Cardiac muscle cell (in vitro differentiated cells and primary cell): ENCODE results near the gene PCK1. TPM values are rescaled to one million over a fixed set of nuclear protein-coding genes. Genes with fewer than 3 reads are reported as not detected.

Source experiments
- DNase-seq, 2 donors: peaks; one replicate each; pipeline versions ENCODE4 v3.0.0 to v3.0.0-alpha.2; 2010 to 2017; ENCODE audit warnings: low read depth in 1 of 2, low spot score in 1 of 2
- H3K27ac ChIP-seq: fragments of 200-600 bp; sonication (generic); 2 replicates; pipeline ENCODE4 v1.5.1; 2016
- H3K27me3 ChIP-seq: fragments of 200-600 bp; sonication (generic); 2 replicates; pipeline ENCODE4 v1.6.0; 2016; ENCODE audit warnings: control low read depth
- H3K36me3 ChIP-seq: fragments of 200-600 bp; sonication (generic); 2 replicates; pipeline ENCODE4 v1.5.1; 2016; ENCODE audit warnings: control low read depth
- H3K4me1 ChIP-seq: fragments of 200-600 bp; sonication (generic); 2 replicates; pipeline ENCODE4 v1.8.1; 2017; ENCODE audit warnings: low read depth, mild to moderate bottlenecking, mixed run types
- H3K4me3 ChIP-seq: fragments of 200-600 bp; sonication (generic); 2 replicates; pipeline ENCODE4 v1.5.1; 2016; ENCODE audit warnings: mild to moderate bottlenecking
- H3K9me3 ChIP-seq: fragments of 200-600 bp; sonication (generic); 2 replicates; pipeline ENCODE4 v1.5.1; 2017; ENCODE audit warnings: low read depth, mild to moderate bottlenecking, control low read depth
- CTCF ChIP-seq: IDR thresholded peaks from 2 replicates; pipeline ENCODE4 v1.5.1; 2012; ENCODE audit warnings: low read depth, mild to moderate bottlenecking, low read length
- polyA plus RNA-seq: library from polyadenylated mRNA; unstranded; fragments of >200 nt; fragmentation: Nextera tagmentation; extraction: Ambion mirVana; gene quantifications from 2 replicates; pipeline ENCODE4 v1.2.1, GENCODE V29; 2016
- total RNA-seq: library from RNA; depleted of rRNA; stranded (reverse); fragments of >200 nt; gene quantifications from 2 replicates; pipeline ENCODE4 v1.2.3, GENCODE V29; 2016

PCK1 gene
- total and polyA plus RNA-seq, 2 experiments from 2014 or later: 1.6 TPM; not detected in 1

- no peak overlapping the region for H3K27ac ChIP-seq
- H3K27me3 ChIP-seq: no peaks in the 10 kb centered on the region
- DNase-seq: no peak
- no peak for TF ChIP-seq CTCF
- H3K9me3 ChIP-seq: no peaks in the 10 kb centered on the region
- H3K4me1 ChIP-seq: no peaks in the 10 kb centered on the region
- H3K36me3 ChIP-seq: no peaks in the 10 kb centered on the region
- H3K4me3 ChIP-seq: no peak overlapping the region
Observed at GRCh38 chr20:57564951-57565642, 4.2 kb downstream of the PCK1 start.

GRCh38 chr20:57566399-57566798 is 5.5 kb downstream of the PCK1 start:
- H3K4me1 ChIP-seq: no peaks in the 10 kb centered on the region

GRCh38 chr20:57566803-57567459 is 6.0 kb downstream of the PCK1 start:
- Histone ChIP-seq H3K27ac (no peak overlapping the region), H3K27me3 (no peaks in the 10 kb centered on the region), H3K9me3 (no peaks in the 10 kb centered on the region), H3K4me3 (no peak overlapping the region), H3K4me1 (no peaks in the 10 kb centered on the region), H3K36me3 (no peaks in the 10 kb centered on the region)
- TF ChIP-seq CTCF: no peak
- DNase-seq: no peak

More at GRCh38 chr20:57566399-57566798, 5.5 kb downstream of the PCK1 start:
- no peaks in the 10 kb centered on the region for H3K9me3 ChIP-seq
- no peak for TF ChIP-seq CTCF
- no peaks in the 10 kb centered on the region for H3K36me3 ChIP-seq
- H3K4me3 ChIP-seq: no peak overlapping the region
- no peak overlapping the region for H3K27ac ChIP-seq
- DNase-seq: no peak
- H3K27me3 ChIP-seq: no peaks in the 10 kb centered on the region

GRCh38 chr20:57567471-57568079 is 6.7 kb downstream of the PCK1 start:
- Histone ChIP-seq H3K4me3 (no peak overlapping the region), H3K9me3 (no peaks in the 10 kb centered on the region), H3K36me3 (no peaks in the 10 kb centered on the region), H3K27me3 (no peaks in the 10 kb centered on the region), H3K4me1 (no peaks in the 10 kb centered on the region), H3K27ac (no peak overlapping the region)
- TF ChIP-seq CTCF: no peak
- no peak for DNase-seq

GRCh38 chr20:57568088-57568896 is 7.4 kb downstream of the PCK1 start:
- no peak for TF ChIP-seq CTCF
- DNase-seq: no peak
- no peaks in the 10 kb centered on the region for H3K4me1 ChIP-seq

More at GRCh38 chr20:57568088-57568896, 7.4 kb downstream of the PCK1 start:
- Histone ChIP-seq H3K27ac (no peak overlapping the region), H3K4me3 (no peak overlapping the region), H3K27me3 (no peaks in the 10 kb centered on the region), H3K36me3 (no peaks in the 10 kb centered on the region), H3K9me3 (no peaks in the 10 kb centered on the region)
